ENCODE data around the gene ACAA1.

The ACAA1 gene

DNA sequence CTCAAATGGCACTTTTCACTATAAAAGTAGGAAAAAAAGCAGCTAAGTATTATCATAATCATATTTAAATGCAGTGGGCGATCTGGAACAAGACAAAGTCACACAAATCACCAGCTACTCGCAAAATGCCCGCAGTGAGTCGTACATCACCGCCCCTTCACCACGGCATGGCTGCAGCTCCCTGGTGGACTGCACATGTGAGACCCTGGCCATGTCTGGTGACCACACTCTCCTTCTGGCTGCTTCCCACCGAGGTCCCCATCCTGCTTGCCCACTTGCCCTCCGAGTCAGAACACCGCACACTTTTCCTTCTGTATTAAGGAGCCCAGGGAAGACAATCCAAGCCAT, 38.6 kb downstream of the ACAA1 start:
- TF ChIP-seq, protein P1, sequence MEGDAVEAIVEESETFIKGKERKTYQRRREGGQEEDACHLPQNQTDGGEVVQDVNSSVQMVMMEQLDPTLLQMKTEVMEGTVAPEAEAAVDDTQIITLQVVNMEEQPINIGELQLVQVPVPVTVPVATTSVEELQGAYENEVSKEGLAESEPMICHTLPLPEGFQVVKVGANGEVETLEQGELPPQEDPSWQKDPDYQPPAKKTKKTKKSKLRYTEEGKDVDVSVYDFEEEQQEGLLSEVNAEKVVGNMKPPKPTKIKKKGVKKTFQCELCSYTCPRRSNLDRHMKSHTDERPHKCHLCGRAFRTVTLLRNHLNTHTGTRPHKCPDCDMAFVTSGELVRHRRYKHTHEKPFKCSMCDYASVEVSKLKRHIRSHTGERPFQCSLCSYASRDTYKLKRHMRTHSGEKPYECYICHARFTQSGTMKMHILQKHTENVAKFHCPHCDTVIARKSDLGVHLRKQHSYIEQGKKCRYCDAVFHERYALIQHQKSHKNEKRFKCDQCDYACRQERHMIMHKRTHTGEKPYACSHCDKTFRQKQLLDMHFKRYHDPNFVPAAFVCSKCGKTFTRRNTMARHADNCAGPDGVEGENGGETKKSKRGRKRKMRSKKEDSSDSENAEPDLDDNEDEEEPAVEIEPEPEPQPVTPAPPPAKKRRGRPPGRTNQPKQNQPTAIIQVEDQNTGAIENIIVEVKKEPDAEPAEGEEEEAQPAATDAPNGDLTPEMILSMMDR (conservative IDR thresholded peaks at IDR 0.05; ENCODE audit: control insufficient read depth, insufficient read depth, low read depth, low read length), result no peak
- no peak overlapping the region for H3K4me3 ChIP-seq (ENCODE audit: control insufficient read depth, low read depth, low read length)
- DNase-seq (ENCODE audit: low read depth), result no peak

DNA sequence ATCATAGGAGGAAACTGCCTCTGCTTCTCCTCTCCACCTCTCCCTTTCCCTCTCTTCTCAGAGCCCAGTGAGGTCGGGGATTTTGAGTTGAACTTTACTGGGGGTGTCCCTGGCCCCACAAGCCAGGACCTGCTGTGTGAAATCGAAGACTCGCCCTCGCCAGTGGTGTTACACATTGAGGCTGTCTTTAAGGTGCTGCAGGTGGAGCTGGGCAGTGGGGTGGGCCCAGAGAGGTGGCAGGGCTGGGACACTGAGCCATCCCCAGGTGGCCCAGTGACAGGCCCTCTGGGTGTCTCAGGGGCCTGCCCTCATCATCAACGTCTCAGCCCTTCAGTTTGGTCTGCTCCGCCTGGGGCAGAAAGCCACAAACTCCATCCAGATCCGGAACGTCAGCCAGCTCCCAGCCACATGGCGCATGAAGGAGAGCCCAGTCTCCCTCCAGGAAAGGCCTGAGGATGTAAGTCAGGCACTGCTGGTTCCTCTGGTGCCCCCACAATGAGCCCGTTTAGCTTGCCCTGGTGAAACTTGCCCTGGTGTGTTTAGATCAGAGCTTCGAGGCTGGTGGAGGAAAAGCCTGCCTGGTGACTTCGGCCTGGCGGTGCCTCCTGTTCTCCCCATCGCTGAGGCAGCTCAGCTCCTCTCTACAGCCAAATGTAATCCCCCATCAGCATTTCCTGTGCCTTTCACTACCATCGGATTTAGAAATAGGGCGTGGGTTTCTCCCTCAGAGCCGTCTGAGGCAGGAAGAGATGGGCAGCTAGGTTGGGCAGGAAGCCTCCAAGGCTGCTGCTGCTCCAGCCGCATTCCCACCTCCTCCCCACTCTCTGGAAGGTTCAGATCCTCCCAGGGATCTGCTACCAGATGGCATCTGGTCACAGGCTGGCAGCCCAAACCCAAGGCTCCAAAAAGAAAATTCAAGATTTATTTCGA, 39.2 kb downstream of the ACAA1 start:
- TF ChIP-seq, protein P1 (conservative IDR thresholded peaks at IDR 0.05; ENCODE audit: control insufficient read depth, insufficient read depth, low read depth, low read length), result no peak
- no peak overlapping the region for H3K4me3 ChIP-seq (ENCODE audit: control insufficient read depth, low read depth, low read length)
- DNase-seq (ENCODE audit: low read depth), result no peak

GRCh38 chr3:38095669-38096483, 41.1 kb downstream of the ACAA1 start:
- TF ChIP-seq, protein P1 (conservative IDR thresholded peaks at IDR 0.05; ENCODE audit: control insufficient read depth, insufficient read depth, low read depth, low read length), result no peak
- H3K4me3 ChIP-seq (ENCODE audit: control insufficient read depth, low read depth, low read length), result no peak overlapping the region
- no peak for DNase-seq (ENCODE audit: low read depth)

DNA sequence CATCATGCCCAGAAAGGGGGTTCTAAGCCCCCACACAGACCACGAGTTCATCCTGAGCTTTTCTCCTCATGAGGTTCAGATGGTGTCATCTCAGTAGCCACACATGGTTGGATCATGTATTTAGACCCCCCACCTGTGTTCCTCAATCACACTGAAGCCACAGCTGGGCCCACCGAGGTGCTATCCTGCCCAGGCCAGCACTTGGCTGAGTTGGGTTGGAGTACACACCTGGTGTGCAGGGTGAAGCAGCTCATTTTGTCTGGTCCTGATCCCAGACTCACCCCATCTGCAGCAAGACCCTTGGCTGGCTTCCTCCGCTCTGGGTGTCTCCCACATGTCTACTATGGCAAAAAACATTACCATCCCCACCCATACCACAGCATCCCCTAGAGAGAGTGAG, 41.9 kb downstream of the ACAA1 start:
- TF ChIP-seq, protein P1 (conservative IDR thresholded peaks at IDR 0.05; ENCODE audit: control insufficient read depth, insufficient read depth, low read depth, low read length), result no peak
- H3K4me3 ChIP-seq (ENCODE audit: control insufficient read depth, low read depth, low read length), result no peak overlapping the region
- DNase-seq (ENCODE audit: low read depth), result no peak

DNA sequence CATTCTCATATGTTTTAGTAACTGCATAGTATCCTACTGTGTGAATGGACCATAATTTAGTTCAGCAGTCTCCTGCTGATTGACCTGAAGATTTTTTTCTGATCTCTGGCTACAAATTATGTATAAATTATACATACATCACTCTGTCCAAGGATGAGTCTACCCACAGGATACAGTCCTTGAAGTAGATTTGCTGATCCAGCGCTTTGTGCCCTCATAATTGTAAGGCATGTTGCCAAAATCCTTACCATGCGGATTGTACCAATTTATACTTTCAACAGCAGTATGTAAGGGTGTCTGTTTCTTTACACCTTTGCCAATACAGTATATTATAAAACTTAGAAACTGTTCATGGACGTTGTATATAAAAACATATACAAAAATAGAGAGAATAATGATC, 46.5 kb downstream of the ACAA1 start:
- TF ChIP-seq, protein P1 (conservative IDR thresholded peaks at IDR 0.05; ENCODE audit: control insufficient read depth, insufficient read depth, low read depth, low read length), result no peak
- no peak overlapping the region for H3K4me3 ChIP-seq (ENCODE audit: control insufficient read depth, low read depth, low read length)
- DNase-seq (ENCODE audit: low read depth), result no peak

DNA sequence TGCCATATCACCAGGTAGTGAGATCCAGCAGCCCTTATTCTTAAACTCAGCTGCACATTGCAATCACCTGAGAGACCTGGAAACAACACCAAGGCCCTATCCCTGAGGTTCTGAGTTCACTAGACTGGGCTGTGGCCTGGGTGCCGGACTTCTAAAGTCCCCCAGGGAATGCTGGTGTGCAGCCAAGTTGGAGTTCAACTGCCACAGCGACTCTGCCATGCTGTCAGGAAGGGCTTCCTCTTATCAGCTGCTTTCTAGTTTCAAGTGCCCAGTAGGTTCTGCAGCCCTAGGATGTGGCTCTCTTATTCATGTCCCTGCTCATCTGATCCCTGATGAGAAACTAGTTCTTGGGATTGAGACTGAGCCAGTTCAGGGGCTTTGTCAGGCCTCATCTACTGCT, 47.8 kb downstream of the ACAA1 start:
- TF ChIP-seq, protein P1 (conservative IDR thresholded peaks at IDR 0.05; ENCODE audit: control insufficient read depth, insufficient read depth, low read depth, low read length), result no peak
- no peak for DNase-seq (ENCODE audit: low read depth)
- H3K4me3 ChIP-seq (ENCODE audit: control insufficient read depth, low read depth, low read length), result no peak overlapping the region
